HL-60 (cell line): ENCODE measurements around the gene SIRT6.
"Not testable (repeated sequence)": the region's sequence is repeated elsewhere in the genome, so short reads cannot be mapped to it uniquely, and the experiment has no call there.

Experiments used
- DNase-seq, 2 experiments: peaks; one replicate each; pipeline ENCODE4 v3.0.0-alpha.2; 2010 to 2020; ENCODE audit warnings: low read depth in 1 of 2, low spot score in 1 of 2
- H3K27ac ChIP-seq: fragments of 250-450 bp; sonication (Bioruptor Pico); replicated peaks from 2 replicates; pipeline ENCODE4 v1.5.1; 2020; ENCODE audit warnings: mild to moderate bottlenecking, moderate library complexity
- H3K27me3 ChIP-seq: fragments of 250-450 bp; sonication (Bioruptor Pico); 2 replicates; pipeline ENCODE4 v1.5.1; 2021; ENCODE audit warnings: mild to moderate bottlenecking, moderate library complexity; ENCODE audit not compliant: insufficient read depth, poor library complexity, severe bottlenecking
- H3K4me3 ChIP-seq: replicated peaks from 2 replicates; pipeline ENCODE4 v1.5.1; 2011; ENCODE audit warnings: mild to moderate bottlenecking, control low read depth, low read length; ENCODE audit not compliant: insufficient read depth
- GABPA ChIP-seq: IDR thresholded peaks from 2 replicates; pipeline ENCODE4 v1.6.1; 2012; ENCODE audit warnings: low read depth
- POLR2AphosphoS5 ChIP-seq: IDR thresholded peaks from 2 replicates; pipeline ENCODE4 v1.6.1; 2012; ENCODE audit warnings: low read depth
- SPI1 ChIP-seq: IDR thresholded peaks from 2 replicates; pipeline ENCODE4 v1.6.1; 2012; ENCODE audit warnings: low read depth, mild to moderate bottlenecking, borderline replicate concordance
- TF ChIP-seq, protein P1 (sequence below): IDR thresholded peaks from one replicate; pipeline ENCODE4 v1.5.1; 2011; ENCODE audit warnings: low read length, control low read depth, inconsistent platforms; ENCODE audit not compliant: insufficient read depth
- TF ChIP-seq, protein P2 (sequence below): IDR thresholded peaks from 2 replicates; pipeline ENCODE4 v1.6.1; 2012; ENCODE audit warnings: low read depth; ENCODE audit not compliant: insufficient replicate concordance

SIRT6 gene

GRCh38 chr19:4171676-4172075, 10.7 kb downstream of the SIRT6 start:
- no peaks in the 10 kb centered on the region for H3K27me3 ChIP-seq
- no peak overlapping the region for H3K4me3 ChIP-seq
- TF ChIP-seq, protein P1, sequence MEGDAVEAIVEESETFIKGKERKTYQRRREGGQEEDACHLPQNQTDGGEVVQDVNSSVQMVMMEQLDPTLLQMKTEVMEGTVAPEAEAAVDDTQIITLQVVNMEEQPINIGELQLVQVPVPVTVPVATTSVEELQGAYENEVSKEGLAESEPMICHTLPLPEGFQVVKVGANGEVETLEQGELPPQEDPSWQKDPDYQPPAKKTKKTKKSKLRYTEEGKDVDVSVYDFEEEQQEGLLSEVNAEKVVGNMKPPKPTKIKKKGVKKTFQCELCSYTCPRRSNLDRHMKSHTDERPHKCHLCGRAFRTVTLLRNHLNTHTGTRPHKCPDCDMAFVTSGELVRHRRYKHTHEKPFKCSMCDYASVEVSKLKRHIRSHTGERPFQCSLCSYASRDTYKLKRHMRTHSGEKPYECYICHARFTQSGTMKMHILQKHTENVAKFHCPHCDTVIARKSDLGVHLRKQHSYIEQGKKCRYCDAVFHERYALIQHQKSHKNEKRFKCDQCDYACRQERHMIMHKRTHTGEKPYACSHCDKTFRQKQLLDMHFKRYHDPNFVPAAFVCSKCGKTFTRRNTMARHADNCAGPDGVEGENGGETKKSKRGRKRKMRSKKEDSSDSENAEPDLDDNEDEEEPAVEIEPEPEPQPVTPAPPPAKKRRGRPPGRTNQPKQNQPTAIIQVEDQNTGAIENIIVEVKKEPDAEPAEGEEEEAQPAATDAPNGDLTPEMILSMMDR, result no peak
- no peak for TF ChIP-seq SPI1
- TF ChIP-seq, protein P2, sequence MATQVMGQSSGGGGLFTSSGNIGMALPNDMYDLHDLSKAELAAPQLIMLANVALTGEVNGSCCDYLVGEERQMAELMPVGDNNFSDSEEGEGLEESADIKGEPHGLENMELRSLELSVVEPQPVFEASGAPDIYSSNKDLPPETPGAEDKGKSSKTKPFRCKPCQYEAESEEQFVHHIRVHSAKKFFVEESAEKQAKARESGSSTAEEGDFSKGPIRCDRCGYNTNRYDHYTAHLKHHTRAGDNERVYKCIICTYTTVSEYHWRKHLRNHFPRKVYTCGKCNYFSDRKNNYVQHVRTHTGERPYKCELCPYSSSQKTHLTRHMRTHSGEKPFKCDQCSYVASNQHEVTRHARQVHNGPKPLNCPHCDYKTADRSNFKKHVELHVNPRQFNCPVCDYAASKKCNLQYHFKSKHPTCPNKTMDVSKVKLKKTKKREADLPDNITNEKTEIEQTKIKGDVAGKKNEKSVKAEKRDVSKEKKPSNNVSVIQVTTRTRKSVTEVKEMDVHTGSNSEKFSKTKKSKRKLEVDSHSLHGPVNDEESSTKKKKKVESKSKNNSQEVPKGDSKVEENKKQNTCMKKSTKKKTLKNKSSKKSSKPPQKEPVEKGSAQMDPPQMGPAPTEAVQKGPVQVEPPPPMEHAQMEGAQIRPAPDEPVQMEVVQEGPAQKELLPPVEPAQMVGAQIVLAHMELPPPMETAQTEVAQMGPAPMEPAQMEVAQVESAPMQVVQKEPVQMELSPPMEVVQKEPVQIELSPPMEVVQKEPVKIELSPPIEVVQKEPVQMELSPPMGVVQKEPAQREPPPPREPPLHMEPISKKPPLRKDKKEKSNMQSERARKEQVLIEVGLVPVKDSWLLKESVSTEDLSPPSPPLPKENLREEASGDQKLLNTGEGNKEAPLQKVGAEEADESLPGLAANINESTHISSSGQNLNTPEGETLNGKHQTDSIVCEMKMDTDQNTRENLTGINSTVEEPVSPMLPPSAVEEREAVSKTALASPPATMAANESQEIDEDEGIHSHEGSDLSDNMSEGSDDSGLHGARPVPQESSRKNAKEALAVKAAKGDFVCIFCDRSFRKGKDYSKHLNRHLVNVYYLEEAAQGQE, result no peak
- TF ChIP-seq POLR2AphosphoS5, result no peak
- no peak for TF ChIP-seq GABPA
- DNase-seq, result no peak
- H3K27ac ChIP-seq, result no peak overlapping the region

DNA sequence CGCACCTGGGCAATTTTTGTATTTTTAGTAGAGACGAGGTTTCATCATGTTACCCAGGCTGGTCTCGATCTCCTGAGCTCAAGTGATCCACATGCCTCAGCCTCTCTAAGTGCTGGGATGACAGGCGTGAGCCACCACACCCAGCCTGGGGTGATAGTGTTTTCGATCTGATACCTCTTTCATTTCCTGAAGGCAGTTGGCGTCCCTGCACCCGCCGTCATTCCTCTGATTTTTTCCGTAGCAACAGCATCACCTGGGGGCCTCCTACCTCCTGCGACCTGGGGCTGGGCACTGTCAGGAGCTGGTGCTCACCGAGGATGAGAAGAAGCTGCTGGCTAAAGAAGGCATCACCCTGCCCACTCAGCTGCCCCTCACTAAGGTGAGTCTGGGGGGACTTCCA, 18.1 kb downstream of the SIRT6 start:
- Histone ChIP-seq H3K27ac (no peak overlapping the region), H3K27me3 (peaks cover 2% of the 10 kb centered on the region), H3K4me3 (no peak overlapping the region)
- DNase-seq, result no peak
- TF ChIP-seq SPI1 (no peak), POLR2AphosphoS5 (no peak), GABPA (no peak)
- TF ChIP-seq, protein P2, result no peak
- TF ChIP-seq, protein P1, result no peak

- no peak overlapping the region for H3K4me3 ChIP-seq
- H3K27me3 ChIP-seq, result peaks cover 2% of the 10 kb centered on the region
- no peak for DNase-seq
- no peak overlapping the region for H3K27ac ChIP-seq
- TF ChIP-seq GABPA, result no peak
Observed at GRCh38 chr19:4161415-4162077, 20.8 kb downstream of the SIRT6 start.

GRCh38 chr19:4157971-4158370, 24.4 kb downstream of the SIRT6 start:
- not testable (repeated sequence) for H3K27ac ChIP-seq, H3K4me3 ChIP-seq, DNase-seq, H3K27me3 ChIP-seq

- TF ChIP-seq POLR2AphosphoS5 (no peak), GABPA (no peak), SPI1 (no peak)
- TF ChIP-seq, protein P1, result no peak
- TF ChIP-seq, protein P2, result no peak
- Histone ChIP-seq H3K27me3 (peaks cover 8% of the 10 kb centered on the region), H3K4me3 (no peak overlapping the region), H3K27ac (no peak overlapping the region)
- no peak for DNase-seq
Observed at GRCh38 chr19:4157164-4157563, 25.2 kb downstream of the SIRT6 start.
